ACHN (cell line): ENCODE results near the gene SFMBT2.

Experiments
- DNase-seq: peaks from one replicate; pipeline ENCODE4 v3.0.0-alpha.2; 2015
- in situ Hi-C: cut with HindIII; loops from 2 replicates; pipeline ENCODE4 v1.10.0; 2017; ENCODE audit warnings: low sequenced_read_pairs, low pct_ligation_motif_present, low pct_unique_long_range_greater_than_20kb

SFMBT2 gene

DNA sequence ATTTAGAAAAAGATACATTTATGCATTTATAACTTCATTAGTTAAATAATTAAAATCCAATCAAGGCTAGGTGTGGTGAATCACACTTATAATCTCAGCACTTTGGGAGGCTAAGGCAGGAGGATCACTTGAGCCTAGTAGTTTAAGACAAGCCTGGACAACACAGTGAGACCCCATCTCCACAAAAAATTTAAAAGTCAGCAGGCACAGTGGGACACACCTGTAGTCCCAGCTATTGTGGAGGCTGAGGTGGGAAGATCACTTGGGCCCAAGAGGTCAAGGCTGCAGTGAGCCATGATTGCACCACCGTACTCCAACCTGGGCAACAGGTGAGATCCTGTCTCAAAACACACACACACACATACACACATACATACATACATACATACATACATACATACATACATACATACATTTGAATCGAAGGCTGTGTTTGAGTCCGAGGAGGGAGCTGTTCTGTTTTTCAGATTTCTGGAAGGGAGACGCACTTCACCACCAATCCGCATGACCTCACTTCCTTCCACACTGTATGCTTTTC is 30.1 kb downstream of the SFMBT2 start:
- in situ Hi-C loops = no loop called here
- DNase-seq = no peak

DNA sequence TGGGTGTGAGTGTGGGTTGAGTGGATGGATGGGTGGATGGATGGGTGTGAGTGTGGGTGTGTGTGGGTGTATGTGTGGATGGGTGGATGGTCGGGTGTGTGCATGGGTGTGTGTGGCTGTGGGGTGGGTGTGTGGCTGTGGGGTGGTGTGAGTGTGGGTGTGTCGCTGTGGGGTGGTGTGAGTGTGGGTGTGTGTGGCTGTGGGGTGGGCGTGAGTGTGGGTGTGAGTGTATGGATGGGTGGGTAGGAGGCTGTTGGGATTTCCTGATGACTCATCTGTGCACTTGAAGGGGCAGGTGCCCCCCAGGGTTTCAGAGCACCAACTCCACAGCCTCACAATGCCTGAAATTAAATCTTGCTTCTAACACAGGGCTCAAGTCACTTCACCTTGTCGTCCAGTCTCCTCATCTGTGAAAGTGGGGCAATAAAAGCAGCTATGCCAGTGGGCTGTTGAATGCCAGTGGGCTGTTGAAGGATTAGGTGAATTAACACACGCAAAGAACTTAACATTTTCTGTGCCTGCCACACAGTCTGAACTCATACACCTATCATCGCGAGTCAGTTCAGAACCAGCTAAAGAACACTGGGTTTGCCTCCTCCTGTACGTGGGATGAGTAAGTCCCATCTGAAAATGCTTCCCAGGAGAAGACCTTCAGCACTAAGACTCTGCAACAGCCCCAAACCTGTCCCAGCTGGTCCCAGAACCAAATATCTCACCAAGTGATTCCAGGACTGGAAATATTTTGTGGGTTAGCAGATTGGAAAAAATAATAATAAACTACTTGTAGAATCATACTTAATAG is 32.0 kb downstream of the SFMBT2 start:
- in situ Hi-C loops = no loop called here
- DNase-seq = no peak

DNA sequence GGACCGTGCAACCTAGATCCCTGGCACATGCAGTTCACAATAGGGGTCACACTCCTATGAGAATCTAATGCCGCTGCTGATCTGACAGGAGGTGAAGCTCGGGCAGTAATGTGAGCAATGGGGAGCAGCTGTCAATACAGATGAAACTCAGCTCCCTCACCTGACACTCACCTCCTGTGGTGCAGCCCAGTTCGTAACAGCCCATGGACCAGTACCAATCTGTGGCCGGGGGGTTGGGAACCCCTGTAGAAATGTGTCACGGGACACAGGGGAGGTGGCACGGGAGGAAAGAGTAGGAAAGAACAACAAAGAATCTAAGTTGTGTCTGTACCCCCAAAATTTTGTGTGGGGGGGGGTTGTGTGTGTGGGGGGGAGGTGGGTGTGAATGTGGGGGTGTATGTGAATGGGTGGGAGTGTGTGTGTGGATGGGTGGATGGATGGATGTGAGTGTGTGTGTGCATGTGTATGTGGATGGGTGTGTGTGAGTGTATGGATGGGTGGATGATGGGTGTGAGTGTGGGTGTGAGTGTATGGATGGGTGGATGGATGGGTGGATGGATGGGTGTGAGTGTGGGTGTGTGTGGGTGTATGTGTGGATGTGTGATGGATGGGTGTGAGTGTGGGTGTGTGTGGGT is 33.1 kb downstream of the SFMBT2 start:
- no peak for DNase-seq
- in situ Hi-C loops = no loop called here

DNA sequence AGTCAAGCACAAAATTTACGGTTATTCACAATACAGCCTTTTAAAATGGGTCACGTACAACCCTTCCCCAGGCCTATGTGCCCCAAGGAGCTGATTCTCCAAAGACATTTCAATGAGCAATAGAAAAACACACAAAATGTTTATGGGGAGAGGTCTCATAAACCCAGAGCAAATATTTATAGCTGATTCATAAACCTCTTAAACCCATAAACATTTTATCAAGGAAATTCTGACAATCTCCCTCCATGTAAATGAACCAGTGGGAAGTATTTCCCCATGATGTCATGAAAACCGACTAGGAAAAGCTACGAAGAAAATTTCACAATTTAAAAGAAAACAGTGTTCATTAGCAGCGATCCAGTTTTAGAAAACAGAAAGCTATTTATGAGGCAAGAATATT is 36.0 kb downstream of the SFMBT2 start:
- no peak for DNase-seq
- in situ Hi-C loops = no loop called here

DNA sequence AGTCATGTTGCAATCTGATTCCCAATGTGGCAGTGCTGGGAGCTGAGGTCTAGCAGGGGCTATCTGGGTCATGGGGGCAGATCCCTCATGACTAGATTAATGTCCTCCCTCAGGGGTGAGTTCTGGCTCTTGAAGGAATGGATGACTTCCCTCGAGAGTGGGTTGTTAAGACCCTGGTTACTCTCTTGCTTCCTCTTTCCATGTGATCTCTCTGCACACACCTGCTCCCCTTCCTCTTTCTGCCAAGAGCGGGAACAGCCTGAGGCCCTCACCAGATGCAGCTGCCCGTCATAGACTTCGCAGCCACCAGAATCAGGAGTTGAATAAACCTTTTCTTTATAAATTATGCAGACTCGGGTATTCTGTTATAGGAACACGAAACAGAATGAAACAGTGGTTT is 37.8 kb downstream of the SFMBT2 start:
- in situ Hi-C loops = no loop called here
- no peak for DNase-seq

DNA sequence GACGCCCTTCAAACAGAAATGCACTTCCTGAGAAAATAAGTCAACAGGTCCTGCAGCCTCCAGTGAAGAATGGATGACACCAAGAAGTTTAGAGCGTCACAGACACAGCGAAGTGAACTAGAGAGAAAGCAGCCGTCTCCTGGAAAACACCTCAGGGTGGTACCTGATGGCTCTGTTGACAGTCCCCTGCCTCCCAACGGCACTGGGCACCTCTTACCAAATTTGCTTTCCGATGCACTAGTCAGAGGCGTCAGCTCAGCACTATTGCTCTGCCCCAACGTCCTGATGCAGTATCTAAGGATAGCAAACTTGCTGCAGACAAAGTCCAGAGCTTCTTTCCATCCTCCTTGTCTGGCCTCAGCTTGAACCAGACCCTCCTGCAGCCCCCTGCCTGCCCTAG is 38.3 kb downstream of the SFMBT2 start:
- no peak for DNase-seq
- in situ Hi-C loops = no loop called here

DNA sequence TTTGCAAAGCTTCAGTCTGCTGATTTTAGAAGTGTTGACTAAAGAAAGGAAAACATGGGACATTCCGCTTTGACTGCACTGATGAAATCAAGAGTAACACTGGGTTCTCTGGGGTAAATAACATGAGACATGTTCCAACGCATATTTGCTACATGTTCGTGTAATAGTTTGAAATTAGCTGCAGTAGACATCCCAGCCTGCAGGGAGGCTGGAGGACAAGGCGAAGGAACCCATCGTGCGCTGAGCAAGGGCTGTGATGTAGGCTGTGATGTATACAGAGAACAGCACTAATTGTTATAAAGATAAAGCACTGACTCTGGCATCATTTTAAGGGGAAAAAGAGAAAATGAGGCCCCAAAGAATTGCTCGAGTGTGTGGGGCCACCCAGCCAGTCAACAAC is 40.3 kb downstream of the SFMBT2 start:
- no peak for DNase-seq
- in situ Hi-C loops = no loop called here

DNA sequence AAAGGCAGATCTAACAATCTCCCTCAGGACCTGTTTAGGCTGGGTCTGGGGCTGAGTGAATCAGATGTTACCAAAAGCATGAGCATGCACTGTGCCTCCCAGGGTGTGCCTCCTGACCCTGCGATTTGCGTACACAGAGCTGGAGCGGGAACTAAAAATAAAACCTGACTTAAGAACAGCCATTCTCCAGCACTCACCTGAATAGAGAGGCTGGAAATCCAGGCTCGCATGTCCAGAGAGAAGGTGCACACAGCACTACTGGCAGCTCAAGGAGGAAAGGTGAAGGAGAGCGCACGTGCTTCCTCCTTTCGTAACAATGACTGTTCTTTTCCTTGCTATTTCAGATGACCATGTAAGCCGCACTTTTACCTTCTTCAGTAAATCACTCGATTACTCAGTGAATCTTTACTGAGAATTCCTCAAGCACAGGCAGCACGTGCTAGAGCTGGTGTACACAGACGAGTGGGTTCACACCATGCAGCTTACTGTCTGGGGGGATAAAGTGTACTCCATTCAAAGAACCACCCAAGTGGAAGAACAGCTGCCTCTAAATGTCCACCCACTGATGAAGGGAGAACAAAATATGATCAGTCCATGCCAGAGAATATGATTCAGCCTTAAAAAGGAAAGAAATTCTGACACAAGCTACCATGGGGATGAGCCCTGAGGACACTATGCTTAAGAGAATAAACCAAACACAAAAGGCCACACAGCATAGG is 45.6 kb downstream of the SFMBT2 start:
- in situ Hi-C loops = no loop called here
- DNase-seq = no peak

DNA sequence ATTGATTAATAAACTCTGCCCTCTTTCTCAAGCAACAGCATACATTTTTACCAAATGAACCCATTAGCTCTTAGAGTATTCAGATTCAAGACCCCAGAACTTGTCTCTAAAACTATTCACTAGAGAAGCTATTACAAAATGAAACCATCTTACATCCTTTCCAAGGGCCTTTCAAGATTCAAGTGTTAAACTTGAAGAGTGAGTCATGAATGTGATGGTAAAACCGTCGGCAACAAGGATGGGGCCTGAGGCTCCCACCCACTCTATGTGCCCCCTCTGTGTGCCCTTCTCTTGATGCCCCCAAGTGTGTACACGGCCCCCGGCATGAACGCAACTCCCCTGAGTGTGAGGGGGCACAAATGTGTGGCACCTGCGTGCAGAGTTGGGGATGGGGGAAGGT is 46.4 kb downstream of the SFMBT2 start:
- no peak for DNase-seq
- in situ Hi-C loops = no loop called here

DNA sequence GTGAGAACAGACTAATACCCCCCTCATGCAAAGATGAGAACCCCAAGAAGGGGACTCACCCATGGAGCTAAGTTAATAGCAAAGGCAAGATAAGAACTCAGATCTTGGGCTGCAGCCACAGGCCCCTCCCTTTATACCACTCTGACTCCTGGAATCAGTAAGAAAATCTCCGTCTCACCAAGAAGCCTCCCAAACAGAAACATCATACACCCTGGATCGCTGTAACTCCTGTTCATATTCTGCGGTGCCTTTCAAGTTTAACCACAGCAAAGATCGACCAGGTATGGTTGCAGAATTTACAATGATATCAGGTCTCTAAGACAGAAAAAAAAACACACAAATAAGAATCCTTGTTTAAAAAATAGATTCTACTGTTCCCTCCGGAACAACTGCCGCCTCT is 47.1 kb downstream of the SFMBT2 start:
- in situ Hi-C loops = no loop called here
- DNase-seq = no peak

DNA sequence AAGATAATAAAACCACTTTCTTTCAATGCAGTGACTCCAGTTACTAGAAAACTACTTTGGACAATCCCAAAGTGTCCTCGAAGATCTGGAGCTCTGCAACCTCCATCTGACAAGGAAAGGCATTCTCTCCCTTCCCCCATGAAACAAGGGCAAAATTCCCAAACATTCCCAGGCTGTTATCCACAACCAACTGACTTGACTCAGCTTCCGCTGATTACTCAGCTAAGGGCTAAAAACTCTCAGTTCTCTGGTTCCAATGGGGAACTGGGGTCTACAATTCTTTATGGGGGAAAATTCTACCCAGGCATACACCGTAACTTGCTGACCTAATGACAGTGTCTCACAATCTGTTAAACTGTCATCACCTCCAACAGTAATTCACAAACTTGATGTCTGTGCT is 48.4 kb downstream of the SFMBT2 start:
- in situ Hi-C loops = no loop called here
- DNase-seq = no peak

DNA sequence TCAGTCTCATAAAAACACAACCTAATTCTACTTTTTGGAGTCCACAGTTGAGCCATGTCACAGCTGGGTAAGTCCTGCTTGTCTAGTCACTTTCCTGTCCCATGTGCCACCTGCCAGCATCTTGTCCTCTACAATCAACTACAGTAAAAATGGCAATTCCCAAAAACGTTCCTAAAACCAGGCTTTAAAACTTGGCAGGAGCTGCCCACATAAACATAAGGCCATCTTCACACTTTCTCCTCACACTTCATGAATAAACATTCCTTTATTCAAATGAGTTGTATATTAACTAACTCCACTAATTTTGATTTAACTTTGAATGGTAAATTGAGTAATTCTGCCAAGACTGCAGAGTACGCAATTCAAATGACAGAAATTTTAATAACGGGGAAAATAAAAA is 49.5 kb downstream of the SFMBT2 start:
- in situ Hi-C loops = no loop called here
- DNase-seq = no peak

DNA sequence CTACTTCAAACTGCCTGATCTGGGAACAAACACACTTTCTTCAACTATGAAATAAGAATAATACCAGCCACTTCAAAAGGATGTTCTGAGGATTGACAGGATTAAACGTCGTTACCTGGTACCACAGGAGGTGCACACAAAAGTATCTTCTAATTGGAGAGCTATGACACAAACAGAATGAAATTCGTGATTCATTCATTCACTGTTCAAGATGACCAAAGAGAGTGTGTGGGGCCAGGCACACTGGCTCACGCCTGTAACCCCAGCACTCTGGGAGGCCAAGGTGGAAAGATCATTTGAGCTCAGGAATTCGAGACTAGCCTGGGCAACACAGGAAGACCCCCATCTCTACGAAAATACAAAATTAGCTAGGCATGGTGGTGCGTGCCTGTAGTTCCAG is 50.9 kb downstream of the SFMBT2 start:
- DNase-seq = no peak
- in situ Hi-C loops = no loop called here

DNA sequence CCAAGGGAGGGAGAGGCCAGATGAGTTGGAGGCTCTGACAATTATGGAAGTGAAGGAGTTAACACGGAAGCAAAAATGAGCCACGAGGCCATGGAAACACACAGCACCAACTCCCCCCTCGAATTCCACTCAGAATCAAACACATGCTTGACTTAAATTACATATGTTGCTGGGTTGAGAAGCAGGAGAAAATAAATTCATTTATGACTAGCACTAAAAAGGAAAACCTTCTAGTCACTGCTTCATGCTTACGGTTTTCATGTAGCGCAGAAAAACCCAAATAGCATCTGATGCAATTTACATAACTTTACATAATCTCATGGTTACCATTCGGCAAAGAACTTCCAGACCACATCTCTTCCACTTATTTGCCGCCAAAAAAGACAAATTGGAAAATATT is 51.5 kb downstream of the SFMBT2 start:
- DNase-seq = no peak
- in situ Hi-C loops = no loop called here

DNA sequence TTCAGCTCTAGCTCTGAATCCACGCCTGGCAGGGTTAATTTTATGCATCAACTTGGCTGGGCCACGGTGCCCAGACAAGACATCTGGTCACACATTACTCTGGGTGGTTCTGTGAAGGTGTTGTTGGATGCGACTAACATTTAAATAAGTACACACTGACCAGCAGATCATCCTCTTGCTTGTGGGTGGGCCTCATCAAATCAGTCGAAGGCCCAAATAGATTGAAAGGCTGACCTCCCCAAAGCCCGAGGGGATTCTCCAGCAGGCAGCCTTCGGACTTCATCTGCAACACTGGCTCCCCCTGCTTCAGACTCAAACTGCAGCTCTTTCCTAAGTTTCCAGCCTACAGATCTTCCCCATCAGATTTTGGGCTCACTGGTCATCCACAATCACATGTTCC is 53.6 kb downstream of the SFMBT2 start:
- no peak for DNase-seq
- in situ Hi-C loops = no loop called here

DNA sequence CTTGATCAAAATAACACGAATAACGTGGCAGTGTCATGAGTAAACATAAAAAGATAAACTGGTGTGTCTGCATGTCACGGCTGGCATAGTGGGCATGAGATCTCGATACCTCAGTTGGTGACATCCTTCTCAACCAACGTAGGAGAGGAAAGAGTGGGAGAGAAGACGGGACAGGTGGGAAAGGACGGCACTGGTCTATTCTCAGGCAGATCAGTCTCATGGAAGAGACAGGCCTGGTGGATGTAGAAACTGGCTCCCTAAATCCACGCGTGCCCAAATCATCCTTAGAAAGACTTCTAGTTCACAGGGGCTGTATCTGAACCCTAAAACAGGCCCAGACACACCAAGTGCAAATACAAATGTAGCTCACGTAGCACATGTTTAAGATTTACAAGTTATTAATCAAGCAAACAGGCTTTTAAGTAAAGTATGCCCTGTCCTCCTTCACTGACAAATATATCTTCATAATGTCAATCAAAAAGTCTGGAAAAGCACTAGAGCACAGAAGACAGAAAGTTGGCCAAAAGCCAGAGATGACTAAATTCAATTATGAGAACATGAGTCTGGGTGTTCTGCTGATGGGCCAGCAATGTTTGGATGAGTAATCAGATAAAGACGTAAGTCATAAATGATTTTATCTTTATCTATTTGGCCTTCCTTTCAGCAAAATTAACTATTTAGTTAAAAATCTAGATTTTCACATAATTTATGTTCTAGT is 56.3 kb downstream of the SFMBT2 start:
- no peak for DNase-seq
- in situ Hi-C loops = no loop called here

DNA sequence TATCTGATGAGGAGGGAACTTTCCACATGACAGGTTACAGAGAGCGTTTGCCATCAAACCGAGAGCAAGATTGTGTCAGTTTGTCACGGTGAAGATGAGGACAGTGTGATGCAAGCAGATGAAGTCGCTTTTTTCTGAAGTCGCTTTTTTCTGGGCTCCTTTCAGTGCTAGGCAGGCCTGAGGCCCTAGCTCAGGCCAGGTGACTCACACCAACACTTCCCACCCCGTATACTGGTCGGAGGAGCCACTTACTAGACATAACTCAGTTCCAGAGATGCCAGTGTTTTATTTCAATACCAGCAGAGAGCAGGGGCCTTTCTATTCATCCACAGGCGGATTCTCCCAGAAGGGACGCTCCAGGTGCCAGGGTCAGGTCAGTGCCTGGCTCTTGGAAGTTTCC is 58.9 kb downstream of the SFMBT2 start:
- DNase-seq = no peak
- in situ Hi-C loops = no loop called here

DNA sequence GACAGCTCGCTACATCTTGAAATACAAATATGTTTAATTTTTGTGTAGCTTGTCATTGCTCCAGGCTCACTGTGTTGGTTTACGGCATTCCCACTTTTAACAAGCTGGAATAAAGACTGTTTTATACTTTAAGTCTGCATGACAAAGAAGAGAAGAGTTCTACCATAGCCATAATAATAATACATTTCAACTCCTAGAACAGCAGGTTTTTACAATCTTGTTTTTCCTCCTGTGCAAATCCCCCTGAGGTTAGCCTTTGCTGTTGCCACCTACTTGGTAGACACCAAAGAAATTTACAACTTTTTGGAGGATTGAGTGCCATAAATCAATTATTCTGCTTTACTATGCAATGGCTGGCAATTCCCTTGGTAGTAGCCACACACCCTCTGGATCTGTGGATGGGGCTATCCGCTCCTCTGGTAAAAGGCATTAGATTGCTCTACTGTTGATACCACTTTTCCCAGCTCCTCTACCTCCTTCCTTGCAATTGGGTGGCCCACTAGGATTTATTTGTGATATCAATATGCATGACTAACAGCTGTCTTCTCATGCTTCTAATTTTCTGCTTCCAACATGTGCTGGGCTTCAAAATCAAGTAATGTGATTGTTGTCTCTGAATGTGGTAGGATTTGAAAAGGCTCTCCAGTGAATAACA is 60.2 kb downstream of the SFMBT2 start:
- no peak for DNase-seq
- in situ Hi-C loops = no loop called here

DNA sequence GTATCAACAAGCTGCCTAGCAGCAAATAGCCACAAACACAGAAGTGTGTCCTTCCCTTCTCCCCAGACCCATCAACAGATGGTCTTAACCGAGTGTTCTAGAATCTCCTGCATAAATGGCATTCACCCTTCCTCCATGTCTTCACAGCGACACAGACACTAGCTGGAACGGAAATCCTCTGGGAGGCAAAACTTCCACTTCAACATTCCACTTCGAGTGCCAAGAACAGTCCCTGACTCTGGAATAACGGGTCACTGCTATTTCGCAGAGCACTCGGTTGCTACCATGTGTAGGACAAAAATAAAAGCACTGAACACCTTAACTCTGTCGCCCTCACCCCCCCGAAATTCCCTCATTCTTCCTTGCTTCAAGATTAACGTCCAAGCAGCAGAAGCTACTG is 65.1 kb downstream of the SFMBT2 start:
- in situ Hi-C loops = no loop called here
- DNase-seq = no peak
